Omental fat pad (tissue), 4 donors: ENCODE results near the gene TLK2. TPM values are rescaled to one million over a fixed set of nuclear protein-coding genes. Genes with fewer than 3 reads are reported as not detected.
A peak's percentile ranks its signal among the peaks of the same experiment; 100 is the strongest.

Source experiments
- ATAC-seq: fragments of 150-250 bp; one replicate; pipeline ENCODE4 v1.9.1; 2016; ENCODE audit warnings: mild to moderate bottlenecking, moderate library complexity; ENCODE audit not compliant: low FRiP score
- DNase-seq: peaks from one replicate; pipeline ENCODE4 v3.0.0-alpha.2; 2019; ENCODE audit warnings: low spot score
- total RNA-seq, 4 donors: library from RNA; depleted of rRNA; stranded (reverse); fragments of >200 nt; gene quantifications; one replicate each; pipeline ENCODE4 v1.1.0, GENCODE V29; 2016
- TF ChIP-seq, protein P1 (sequence below), 3 donors: fragments of 450-650 bp; IDR thresholded peaks; one replicate each; pipeline ENCODE4 v1.5.1; 2016 to 2017; ENCODE audit warnings: antibody characterized with exemption in 3 of 3, mild to moderate bottlenecking in 3 of 3, moderate library complexity in 2 of 3

Gene TLK2
- total RNA-seq, 4 donors from 2014 or later: 28.2 to 40.2 (median 35.1) TPM

DNA sequence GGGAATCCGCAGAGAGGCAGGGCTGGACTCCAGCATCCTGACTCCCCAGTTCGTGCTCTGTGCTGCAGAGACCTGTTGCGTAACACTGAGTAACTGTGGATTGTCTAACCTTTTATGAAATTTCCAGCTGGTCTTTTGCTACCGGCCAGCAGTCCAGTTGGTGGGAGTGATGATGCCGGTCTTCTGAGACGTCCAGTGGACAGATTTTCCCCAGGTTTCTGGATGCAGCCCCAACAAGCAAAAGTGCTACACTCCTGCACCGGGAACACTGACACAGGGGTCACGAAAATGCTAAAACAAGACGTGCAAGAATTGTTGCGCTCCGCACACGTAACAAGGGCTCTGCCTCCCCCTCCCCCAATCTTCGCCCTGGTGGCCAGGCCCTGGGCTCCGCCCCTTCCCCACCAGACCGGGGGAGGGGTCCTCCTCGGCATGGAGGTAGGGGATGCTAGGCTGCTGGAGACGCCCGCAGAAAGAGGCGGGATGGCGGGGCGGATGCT, 148.1 kb downstream of the TLK2 start:
- ATAC-seq: peak; percentile 57

DNA sequence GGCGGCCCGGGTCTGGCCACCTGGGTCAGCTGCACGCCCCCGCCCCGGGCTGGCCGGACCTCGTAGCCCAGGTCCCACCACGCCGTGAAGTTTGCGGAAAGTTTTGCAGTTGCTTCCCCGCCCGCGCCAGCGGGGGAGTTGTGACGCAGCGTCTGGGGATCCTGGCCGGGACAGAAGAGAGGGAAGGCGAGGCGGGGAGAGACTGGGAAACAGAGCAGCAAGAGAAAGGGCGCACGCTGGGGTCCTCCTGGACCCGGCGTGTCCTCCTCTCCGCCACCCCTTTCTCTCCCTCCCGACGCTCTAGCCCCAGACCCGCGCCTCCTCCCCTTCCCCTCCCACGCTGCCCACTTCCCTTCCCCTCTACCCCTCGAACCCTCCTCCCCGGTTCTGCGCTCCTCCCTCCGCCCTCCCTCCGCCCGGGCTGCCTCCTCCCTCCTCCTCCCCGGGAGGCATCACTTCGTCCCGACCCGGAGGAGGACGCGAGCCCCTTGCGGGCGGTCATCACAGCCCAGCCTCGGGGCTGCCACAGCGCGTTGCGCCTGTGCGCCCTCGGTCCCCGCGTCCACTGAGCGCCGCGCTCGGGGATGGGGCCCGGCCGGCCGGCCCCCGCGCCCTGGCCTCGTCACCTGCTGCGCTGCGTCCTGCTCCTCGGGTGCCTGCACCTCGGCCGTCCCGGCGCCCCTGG, 148.7 kb downstream of the TLK2 start, which contains the start of gene MRC2:
Gene MRC2 (plus strand): TSS at position 452 of the 685 bp plus-strand sequence. CDS start 133 bp downstream, at position 585.
- peak; percentile 26 for ATAC-seq
- TF ChIP-seq, protein P1, sequence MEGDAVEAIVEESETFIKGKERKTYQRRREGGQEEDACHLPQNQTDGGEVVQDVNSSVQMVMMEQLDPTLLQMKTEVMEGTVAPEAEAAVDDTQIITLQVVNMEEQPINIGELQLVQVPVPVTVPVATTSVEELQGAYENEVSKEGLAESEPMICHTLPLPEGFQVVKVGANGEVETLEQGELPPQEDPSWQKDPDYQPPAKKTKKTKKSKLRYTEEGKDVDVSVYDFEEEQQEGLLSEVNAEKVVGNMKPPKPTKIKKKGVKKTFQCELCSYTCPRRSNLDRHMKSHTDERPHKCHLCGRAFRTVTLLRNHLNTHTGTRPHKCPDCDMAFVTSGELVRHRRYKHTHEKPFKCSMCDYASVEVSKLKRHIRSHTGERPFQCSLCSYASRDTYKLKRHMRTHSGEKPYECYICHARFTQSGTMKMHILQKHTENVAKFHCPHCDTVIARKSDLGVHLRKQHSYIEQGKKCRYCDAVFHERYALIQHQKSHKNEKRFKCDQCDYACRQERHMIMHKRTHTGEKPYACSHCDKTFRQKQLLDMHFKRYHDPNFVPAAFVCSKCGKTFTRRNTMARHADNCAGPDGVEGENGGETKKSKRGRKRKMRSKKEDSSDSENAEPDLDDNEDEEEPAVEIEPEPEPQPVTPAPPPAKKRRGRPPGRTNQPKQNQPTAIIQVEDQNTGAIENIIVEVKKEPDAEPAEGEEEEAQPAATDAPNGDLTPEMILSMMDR (IDR thresholded peaks at IDR 0.05): no peak
- DNase-seq: peak; percentile 48

More for the DNA sequence above, 148.1 kb downstream of the TLK2 start:
- TF ChIP-seq, protein P1 (IDR thresholded peaks at IDR 0.05): no peak
- DNase-seq: no peak

DNA sequence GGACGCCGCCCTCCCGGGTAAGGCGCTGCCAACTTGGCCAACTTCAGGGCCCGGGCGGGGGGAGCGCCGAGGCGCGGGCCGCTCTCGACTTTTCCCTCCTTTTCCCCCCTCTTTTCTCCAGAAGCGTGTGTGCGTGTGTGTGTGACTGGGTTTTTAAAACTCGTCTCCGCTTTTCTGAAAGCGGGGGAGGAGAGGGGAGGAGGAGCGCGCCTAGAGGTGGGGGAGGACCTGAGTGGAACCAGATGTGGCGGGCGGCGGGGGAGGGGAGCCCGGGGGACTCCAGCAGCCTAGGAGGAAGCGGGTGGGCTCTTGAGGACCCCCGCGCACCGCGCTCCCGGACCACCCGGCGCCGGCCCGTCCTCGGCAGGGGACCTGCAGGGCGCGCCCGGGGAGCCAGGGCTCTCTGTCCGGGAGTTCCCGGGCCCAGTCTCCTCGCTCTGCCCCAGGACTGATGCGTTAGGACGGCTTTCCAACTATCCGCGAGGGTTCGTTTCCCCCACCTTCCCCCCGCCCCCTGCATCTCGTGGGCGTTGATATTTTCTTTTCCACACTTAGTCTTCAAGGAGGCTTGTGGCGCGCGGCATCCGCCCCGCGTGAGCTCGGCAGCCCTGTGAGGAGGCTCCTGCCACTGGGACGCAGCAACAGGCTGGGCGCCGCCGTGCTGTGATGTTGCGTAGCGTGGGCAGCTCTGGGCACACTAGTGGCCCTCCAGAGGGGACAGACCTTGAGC, 149.4 kb downstream of the TLK2 start:
- ATAC-seq (peak; percentile 2), DNase-seq (no peak)
- TF ChIP-seq, protein P1 (IDR thresholded peaks at IDR 0.05): no peak

DNA sequence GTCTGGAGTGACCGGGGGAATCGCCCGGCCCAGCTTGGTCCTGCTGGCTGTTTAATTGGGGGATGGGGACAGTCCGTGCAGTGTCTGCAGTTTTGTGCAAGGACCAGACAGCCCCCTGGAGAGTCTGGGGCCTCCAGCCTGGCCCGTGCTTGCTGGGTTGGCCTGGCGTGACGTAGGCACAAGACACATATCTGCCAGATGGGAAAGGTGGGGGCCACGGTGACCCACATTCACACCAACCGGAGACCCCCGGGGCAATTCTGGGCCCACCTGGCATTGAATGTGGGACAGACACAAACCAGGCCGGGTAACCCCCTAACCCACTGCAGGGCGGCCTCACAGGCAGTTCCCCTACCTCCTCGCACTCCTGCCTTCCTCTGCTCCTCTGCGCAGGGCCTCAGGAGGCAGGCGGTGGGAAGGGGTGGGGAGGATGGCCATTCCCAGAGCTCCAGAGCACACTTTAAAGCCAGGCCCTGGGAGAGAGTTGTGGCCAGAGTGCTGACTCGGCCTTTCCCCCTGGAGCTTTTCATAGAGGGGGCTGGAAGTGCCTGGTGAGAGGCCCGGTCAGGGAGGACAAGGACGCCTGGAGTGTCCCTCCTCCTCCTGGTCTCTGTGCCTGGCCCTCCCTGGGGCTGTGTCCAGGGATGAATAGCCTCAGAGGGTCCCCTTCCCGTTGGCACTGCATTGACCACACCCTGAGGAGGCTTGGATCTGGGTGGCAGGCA, 150.4 kb downstream of the TLK2 start:
- DNase-seq (no peak), ATAC-seq (no peak)
- TF ChIP-seq, protein P1 (IDR thresholded peaks at IDR 0.05): no peak

DNA sequence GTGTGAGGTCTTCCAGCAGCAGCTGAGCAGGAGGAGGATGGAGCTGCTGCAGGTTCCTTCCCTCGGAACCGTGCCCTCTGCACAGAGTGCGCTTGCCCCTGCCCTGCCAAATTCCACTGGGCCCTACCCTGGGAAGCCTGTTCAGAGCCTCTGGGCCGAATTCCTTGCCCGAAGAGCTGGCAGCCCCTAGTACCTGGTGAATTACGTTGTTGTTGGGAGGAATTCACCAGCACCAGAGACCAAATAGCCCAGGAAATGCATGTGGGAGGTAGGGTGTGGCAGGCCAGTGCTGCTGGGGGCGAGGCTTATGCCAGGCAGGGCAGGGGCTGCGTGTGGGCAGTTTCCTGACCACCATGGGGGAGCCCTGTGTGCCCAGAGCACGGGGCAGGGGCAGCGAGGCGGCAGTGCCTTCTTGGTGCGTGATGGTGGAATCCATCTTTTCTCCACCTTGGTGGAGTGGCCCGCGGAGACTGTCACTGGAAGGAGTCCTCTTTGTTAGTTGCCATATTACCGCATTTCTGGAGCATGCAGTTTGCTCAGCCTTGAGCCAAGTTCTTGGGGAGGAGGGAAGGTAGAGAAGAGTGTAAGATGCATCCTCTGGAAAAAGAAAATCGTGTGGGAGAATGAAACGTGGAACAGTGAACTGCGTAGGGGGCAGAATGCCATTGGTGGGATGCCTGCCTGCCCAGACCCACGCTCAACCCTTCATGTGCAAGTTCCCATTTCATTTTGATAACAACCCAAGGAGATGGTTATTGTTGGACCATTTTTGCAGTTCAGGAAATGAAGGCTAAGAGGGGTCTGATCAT, 151.1 kb downstream of the TLK2 start:
- TF ChIP-seq, protein P1 (IDR thresholded peaks at IDR 0.05): no peak
- DNase-seq: no peak
- no peak for ATAC-seq

DNA sequence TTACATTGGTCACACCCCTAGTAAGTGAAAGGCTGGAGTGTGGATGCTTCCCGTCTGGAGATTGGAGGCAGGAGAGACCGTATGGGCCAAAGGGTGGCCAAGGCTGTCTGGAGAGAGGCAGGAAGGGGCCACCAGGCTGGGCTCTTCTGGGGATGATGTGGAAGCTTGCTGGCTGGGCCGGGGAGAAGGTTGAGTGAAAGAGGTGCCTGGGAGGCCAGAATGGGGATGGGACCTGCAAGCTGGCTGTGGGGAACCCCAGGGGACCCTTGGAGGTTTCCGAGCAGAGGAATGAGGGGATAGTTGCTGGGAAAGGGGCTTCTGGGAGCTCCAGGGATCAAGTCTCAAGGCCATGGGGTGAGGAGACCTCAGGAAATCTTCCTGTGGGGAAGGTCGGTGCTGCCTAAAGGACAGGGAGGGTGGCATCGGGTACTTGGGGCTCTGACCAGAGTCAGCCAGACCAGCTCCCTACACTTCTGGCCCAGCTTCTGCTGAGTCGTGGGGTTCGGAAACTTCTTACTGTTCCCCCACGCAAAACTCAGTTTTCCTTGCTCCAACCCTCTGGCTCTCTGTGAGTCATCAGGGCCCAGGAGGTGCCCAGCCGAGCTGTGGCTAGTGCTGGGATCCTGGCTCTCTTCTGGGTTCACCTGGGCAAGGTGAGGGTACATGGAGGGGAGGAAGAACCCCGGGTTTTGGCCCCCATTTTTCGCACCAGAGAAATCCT, 151.9 kb downstream of the TLK2 start:
- DNase-seq (no peak), ATAC-seq (no peak)
- TF ChIP-seq, protein P1 (IDR thresholded peaks at IDR 0.05): no peak
